HG02588 (cell line): ENCODE measurements around the gene MAZ.

ENCODE experiments used
- ATAC-seq: cut with Tn5 transposase; IDR thresholded peaks from one replicate; pipeline ENCODE4 v1.9.1; 2021; ENCODE audit warnings: mild to moderate bottlenecking, moderate library complexity; ENCODE audit not compliant: unreplicated experiment

MAZ gene

DNA sequence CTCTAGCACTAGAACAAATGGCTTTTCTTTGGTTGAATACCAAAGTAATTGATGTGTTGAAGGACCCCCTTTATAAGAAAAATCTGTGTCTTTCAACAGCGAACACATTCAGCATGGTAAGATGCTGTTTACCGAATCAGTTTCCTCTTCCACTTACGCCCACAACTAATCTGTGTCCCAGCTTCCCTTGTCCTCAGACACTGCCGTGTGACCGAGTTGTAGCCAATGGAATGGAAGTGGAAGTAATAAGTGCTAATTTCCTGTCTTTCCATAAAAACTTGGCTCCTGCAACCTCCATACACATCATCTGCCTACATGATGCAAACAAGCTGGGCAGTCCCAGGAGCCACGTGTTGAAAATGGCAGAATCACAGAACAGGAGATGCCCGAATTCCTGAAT lies 46.3 kb downstream of the MAZ start:
- ATAC-seq: no peak

DNA sequence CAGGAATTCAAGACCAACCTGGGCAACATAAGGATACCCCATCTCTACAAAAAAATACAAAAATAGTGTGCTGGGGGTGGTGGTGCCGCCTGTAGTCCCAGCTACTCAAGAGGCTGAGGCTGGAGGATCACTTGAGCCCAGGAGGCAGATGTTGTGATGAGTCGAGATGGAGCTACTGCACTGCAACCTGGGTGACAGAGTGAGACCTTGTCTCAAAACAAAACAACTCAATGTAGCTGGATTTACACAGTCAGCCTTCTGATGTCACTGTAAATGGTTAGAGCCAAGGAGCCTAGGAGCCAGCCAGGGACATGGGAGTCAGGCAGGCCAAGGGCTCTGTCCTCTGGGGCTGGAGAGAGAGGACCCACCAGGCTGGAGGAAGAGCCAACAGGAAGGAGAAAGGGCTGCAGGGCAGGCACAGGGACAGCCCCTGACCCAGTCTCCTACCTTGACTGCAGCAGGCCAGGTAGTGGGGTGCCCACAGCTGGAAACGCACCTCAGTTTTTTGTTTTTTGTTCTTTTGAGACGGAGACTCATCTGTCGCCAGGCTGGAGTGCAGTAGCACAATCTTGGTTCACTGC lies 48.3 kb downstream of the MAZ start:
- ATAC-seq: no peak

DNA sequence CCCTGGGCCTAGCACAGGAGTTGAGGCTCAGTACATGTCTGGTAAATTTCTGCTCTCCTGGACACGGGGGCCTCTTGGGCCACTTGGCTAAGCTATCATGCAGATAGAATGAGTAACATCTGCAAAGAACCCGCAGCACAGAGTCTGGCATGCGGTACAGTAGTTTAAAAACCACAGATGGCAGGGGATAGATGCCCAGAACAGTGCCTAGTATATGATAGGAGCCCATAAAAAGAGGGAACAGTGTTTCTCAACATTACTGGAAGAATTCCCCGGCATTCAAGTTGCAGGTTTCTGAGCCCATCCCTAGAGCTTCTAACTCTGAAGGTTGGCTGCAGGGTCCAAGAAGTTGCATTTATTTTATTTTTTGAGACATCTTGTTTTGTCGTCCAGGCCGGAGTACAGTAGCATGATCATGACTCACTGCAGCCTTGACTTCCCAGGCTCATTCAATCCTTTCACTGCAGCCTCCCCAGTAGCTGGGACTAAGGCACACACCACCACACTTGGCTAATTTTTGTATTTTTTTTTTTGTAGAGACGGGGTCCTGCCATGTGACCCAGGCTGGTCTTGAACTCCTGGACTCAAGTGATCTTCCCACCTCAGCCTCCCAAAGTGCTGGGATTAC lies 50.9 kb downstream of the MAZ start:
- ATAC-seq: no peak

DNA sequence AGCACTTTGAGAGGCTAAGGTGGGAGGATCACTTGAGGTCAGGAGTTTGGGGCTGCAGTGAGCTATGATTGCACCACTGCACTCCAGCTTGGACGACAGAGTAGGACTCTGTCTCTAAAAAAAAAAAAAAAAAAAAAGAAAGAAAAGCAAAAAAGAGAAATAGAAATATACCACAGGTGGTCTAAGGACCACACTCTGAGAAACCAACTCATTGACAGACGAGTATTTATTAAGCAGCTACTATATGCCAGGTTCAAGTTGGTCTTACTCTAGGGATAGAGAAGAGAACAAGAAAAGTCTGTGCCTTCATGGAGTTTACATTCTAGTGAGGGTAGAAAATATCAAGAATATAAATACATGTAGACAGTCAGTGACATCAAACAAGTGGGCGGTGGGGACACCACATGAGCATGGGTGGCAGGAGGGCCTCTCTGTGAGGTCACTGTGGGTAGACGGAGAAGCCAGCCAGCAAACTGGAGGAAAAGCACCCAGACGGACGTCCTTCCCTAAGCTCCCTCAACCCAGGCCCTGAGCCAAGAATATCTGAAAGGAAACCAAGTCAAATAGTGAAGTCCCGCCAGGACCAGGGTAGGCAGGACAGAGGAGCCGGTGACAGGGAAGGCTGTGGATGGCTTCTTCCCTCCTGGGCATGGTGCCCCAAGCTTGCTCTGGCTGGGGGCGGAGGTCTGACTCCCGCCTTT lies 52.0 kb downstream of the MAZ start:
- ATAC-seq: no peak

DNA sequence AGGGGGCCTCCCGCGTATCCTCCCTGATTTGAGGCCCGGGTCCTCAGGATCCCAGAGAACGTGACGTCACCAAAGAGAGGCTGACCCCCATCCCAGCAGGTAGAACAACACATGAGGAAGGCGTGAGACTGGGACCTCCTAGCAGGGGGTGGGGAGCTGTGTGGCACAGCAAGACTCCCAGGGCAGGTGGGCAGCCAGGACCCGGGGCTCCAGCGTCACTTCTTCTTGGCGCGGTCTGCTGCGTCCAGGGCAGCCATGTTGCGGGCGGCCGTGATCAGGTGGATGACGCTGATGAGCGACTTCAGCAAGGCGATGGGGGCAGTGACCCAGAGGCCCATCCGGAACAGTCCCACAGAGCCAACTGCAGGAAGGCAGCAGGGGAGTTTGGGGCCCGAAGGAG lies 52.6 kb downstream of the MAZ start:
- ATAC-seq: no peak

GRCh38 chr16:29860218-29860617 lies 53.9 kb downstream of the MAZ start:
- no peak for ATAC-seq
